ENCODE data around the gene VDAC2.

VDAC2 gene

DNA sequence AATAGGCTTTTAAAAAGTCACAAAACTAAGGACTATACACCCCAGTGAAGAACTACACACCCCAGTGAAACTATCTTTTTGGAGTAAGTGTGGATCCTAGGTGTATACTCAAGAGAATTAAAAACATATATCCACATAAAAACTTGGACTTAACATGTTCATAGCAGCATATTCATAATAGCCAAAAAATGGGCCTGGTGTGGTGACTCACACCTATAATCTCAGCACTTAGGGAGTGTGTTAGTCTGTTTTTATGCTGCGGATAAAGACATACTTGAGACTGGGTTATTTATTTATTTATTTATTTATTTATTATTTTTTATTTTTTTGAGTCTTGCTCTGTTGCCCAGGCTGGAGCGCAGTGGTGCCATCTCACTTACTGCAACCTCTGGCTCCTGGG is 44.1 kb downstream of the VDAC2 start:
- no peak for DNase-seq

DNA sequence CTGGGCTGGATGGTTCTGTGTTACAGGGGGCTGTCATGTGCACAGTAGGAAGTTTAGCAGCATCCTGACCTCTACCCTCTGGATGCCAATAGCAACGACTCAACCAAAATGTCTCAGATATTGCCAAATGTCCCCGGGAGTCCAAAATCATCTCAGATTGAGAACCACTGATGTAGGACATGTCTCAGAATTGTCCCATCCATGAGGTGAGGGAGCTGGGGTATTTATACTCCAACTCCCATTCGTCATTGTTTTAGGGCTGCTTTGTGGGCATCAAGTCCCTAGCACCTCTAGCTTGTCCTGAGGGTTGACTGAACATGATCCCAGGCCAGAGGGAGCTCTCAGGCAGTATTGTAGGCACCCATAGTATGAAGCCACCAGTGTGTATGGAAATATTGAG is 50.4 kb downstream of the VDAC2 start:
- no peak for DNase-seq

DNA sequence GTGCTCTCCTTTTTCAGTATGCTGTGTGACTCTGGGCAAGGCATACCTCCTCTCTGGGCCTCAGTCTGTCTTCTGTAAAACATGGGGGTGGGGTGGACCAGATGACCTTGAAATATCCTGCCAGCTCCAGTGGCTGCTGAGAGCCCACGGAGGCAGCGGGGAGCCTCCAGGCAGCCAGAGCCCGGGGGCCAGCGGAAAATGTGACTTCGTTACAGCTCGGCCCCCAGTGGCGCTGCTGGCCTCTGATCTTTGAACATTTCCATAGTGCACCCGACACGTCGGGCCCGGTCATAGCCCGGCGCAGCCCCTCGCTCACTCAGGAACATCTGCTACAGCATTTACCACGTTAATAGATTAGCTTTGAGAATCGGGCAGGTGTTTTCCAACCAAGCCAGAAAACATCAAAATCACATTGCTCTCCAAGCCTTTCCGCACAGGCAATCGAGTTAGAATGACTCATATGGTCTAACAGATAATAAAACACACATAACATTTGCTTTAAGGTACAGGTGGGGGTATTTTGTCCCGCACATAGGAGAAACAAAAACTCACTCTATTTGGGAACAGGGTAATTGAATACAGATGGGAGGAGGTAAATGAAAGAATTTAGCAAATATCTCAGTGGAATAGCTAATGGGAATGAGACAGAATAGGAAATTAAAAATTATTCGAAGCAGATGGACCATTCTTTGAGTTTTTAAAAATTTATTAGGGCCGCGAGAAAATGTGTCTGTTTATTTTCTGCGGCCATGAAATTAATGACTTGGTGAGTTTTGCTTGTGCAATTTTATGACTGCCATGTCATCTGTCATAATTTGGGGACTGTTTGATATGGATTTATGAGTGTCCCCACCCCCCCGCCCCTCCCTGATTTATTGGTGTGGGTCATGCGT is 51.5 kb downstream of the VDAC2 start:
- DNase-seq = no peak

DNA sequence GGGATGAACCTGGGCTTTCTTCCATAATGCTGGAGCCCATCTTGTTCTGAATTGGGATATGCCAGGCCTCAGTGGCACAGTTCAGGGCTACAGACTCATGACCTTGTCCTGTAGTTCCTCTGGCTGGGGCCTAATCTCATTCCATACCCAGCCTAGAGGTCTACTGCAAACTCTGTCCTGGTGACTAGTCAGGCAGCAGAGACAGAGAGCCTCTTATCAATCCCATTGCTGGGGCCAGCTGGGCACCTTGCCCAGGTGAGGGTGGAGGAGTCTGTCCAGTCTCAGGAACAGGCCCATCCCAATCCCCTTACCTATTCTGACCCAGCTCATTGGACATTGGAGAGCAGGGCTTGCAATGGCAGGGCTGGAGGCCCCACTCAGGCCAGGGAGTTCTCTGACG is 53.2 kb downstream of the VDAC2 start:
- no peak for DNase-seq

DNA sequence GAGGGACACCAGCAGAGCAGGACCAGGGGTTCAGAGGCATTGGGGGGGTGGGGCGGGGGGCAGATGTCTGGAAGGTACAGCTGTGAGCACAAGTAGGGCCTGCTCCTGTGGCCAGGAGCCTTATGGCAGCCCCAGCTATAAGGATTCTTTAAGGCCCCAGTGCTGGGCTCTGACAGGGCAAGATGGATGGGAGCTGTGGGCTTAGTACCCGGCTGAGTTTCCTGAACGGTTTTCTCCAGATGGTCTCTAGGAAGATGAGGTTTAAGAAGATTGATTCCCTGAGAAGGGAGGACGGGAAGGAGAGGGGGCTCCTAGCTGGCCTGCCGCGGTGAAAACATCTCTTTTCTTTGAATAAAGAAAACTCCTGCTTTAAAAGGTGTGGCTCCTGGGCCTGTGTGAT is 55.3 kb downstream of the VDAC2 start:
- no peak for DNase-seq

DNA sequence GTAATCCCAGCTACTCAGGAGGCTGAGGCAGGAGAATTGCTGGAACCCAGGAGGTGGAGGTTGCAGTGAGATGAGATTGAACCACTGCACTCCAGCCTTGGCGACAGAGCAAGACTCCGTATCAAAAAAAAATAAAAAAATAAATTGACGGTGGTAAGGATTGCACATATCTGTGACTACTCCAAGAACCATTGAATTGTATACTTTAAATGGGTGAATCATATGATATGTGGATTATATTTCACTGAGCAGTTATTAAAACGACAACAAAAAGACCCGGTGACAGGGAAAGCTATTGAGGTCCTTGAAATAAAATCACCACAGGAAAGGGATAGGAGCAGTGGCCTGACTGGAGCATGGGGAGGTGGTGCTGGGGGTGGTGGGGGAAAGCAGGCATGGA is 56.3 kb downstream of the VDAC2 start:
- no peak for DNase-seq

DNA sequence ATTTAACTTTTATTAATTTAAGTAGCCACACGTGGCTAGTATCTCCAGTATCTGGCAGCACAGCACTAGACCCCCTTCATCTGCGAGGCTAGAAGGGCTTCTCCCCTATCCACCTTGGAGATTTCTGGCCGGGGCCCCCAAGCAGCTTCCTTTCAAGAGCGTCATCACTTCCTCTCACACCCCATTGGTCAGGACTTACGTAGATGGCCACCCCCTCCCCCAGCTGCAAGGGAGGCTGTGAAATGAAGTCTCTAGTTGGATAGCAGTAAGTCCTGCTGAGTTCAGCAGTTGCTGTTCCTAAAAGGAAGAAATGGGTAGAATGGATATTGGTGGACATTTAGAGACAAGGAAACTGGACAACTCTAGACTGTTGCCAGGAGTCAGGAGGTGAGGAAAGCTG is 59.0 kb downstream of the VDAC2 start:
- DNase-seq = no peak

DNA sequence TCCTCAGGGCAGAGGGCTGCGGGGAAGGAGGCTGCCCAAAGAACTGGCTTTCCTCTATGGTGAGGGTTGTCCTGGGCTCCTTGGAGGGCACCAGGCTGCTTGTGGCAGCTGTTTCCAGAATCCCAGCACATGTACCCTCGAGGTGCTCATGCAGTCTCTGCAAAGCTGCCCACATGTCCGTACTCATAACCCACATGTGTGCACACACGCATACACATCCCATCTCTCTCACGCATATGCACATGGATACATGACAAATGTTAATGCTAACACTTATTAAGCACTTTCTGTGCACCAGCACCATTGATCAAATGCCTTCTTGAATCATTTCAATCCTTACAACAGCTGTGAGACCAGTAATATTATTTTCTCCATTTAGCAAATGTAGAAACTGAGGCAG is 61.5 kb downstream of the VDAC2 start:
- DNase-seq = no peak

DNA sequence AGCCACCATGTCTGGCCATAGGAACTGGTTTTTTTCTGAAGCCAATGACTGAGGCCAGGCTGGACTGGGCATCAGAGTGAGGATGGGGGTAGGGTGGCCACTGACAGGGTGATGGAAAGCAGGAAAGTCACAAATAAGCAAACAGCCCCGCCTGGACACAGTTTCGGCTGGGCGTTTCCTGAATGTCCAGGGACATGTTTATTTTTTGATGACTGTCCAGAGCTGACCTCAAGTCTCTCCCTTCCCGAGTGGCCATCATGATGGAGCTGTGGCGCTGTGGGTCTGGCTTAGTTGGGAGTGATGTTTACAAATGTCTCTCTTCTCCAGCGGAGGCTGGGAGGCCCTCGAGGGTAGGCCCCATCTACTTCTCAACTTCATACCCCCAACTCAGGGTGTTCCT is 62.3 kb downstream of the VDAC2 start:
- no peak for DNase-seq

DNA sequence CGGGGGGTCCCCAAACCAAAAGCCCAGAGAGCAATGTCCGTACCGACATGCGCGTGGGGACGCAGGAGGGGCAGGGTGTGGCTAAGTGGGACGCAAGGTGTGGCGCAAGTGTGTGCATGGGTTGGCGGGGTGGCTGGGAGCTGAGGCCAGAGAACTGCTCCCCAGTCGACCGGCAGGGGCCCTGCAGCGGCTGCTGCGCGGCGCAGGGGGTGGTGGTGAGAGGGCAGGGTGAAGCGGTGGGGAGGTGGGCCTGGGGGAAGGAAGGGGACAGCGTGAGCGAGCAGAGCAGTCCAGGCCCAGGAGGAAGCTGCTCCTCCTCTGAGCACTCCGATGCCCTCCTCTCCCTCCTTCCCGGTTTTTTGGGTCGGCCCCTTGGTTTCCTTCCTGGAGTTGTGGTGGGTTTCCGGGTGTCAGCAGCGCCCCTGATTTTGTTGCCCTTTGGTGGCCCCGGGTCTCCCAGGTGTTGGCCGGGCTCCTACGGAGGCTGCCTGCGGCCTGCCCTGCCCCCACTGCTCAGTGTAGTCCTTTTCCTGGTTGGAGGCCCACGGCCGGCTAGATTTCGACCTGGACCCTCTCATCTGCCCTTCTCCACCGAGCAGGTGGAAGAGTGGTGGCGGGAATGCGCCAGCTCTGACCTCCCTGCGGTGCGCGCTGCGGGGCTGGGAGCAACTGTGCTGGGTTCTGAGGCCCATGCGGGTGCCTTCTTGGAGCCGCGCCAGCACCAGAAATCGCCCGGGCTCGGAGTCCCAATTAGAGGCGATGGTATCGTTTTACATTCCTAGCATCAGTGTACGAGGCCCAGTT is 65.7 kb downstream of the VDAC2 start:
- DNase-seq = no peak

DNA sequence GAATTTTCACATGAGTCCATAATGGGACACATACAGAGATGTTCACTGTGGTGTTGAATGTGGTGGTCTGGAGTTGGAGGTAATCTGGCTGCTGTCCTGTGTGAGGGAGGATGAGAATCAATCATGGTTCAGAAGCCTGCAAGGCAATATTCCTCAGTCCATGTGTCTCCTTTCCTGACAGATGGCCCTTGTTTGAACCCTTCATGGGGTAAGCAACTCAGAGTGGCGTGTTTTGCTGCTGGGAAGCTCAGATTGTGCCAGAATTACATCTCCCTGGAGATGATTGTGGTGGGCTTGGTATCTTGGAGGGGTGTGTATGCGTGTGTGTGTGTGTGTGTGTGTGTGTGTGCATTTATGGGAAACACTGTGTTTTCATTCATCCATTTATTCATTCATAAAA is 69.6 kb downstream of the VDAC2 start:
- DNase-seq = no peak

Measured in NCI-H1105 (cell line).